DMS79 (cell line): Measurements from ENCODE around the gene ITGAE.
A peak's percentile ranks its signal among the peaks of the same experiment; 100 is the strongest.
"Not testable (repeated sequence)": the region's sequence is repeated elsewhere in the genome, so short reads cannot be mapped to it uniquely, and the experiment has no call there.

Source experiments
- DNase-seq: peaks from one replicate; lab custom pipeline; 2025; lab: John Stamatoyannopoulos, UW

Gene ITGAE

DNA sequence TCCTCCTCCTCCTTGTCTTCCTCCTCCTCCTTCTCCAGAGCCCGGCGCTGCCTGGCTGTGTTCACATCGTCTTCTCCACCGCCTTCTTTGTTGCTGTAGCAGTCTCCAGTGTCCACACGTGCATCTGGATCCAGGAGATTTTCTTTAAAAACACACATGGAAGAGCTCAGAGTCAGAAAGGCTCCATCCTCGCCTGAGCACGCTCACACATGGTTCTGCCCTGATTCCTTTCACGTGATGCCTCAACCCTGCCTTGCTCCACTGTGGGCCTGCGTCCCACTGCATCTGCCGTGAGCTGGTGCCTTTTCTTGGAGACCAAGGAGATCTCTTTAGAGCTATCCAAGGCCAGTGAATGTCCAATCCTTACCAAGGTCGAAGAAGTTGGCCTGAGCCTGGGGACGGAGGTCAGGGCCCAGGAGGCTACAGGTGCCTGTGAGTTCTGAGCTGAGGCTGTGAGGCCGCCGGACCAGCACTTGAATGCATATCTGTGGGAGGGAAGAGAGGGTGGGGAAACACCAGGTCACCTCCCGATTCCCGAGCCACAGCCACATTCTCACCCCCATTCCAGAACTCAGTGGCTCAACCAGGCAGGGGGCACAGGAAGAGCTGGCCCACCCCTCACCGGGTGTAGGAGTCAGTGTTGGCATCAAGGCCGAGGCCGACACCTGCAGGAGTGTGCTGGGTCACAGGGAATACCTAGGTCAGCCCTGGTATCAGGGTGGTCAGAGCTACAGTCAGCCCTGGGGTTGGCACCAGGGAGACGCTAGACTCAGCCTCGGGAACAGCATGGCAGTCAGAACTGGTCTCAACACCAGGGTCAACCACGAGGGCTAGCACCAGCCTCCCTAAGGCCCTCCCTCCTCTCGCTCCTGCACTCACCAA is 39.7 kb downstream of the ITGAE start:
- DNase-seq, result no peak

DNA sequence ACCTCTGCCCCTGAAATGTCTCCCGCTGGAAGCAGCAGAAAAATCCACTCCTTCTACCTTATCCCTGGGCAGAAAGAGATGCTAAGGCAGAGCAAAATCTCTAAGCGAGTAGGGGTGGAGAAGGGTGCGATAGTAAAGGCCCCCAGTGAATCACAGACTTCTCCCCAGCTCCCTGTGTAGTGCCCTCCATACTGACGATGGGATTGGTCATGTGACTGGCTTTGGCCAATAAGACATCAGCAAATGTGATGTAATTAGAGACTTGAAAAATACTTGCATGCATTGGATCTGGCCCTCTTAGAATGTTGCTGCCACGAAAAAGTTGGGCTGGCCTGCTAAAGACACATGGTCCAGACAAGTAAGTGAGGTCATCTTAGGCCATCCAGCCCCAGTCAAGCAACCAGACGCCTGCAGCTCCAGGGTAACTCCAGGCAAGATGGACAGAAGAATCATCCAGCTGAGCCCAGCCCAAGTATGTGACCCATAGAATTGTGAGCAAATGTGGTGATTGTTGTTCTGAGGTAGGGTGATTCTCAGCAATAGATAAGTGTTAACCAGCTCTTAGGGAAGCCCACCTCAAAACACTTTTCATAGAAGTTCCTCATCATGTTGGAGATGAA is 41.3 kb downstream of the ITGAE start:
- no peak for DNase-seq

GRCh38 chr17:3755335-3756030 is 45.5 kb downstream of the ITGAE start:
- DNase-seq, result peak; percentile 61

DNA sequence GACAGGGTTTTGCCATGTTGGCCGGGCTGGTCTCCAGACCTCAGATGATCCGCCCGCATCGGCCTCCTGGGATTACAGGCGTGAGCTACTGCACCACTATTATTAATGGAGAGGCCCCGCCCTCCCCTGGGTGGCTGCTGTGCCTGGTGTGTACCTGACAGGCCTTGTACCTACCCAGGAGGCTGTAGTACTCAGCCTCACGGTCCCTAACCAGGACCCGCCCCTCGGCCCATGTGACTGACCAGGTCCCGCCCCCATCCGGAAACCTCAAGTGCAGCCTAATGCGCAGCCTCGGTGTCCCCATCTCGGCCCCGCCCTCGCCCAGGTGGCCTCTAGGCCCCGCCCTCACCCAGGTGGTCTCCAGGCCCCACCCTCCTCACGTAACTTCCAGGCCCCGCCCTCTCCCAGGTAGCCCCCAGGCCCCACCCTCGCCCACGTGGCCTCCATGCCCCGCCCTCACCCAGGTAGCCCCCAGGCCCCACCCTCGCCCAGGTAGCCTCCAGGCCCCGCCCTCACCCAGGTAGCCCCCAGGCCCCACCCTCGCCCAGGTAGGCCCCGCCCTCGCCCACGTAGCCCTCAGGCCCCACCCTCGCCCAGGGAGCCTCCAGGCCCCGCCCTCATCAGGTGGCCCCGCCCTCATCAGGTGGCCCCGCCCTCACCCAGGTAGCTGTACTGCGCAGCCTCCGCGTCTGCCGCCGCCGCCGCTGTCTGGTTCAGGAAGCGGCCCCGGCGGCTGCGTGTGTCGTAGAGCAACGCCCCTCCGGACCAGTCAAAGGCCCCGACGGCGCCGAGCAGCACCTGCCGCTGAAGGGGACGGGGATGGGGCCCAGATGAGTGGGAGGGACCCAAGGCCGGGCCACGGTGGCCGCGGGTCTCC is 46.3 kb downstream of the ITGAE start:
- DNase-seq, result peak; percentile 97

DNA sequence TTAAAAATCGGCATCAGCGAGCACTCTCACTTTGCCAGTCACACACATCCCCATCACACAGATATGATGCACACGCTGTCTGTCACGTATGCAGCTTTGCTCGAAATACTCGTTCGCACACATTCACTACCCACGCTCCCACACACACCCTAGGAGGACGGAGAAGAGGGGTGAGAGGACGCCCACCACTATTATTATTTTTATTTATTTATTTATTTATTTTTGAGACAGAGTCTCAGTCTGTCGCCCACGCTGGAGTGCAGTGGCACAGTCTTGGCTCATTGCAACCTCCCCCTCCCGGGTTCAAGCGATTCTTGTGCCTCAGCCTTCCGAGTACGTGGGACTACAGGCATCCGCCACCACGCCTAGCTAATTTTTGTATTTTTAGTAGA is 46.9 kb downstream of the ITGAE start:
- no peak for DNase-seq

GRCh38 chr17:3753624-3754023 is 47.4 kb downstream of the ITGAE start:
- DNase-seq, result no peak

GRCh38 chr17:3751836-3752235 is 49.2 kb downstream of the ITGAE start:
- DNase-seq, result no peak

DNA sequence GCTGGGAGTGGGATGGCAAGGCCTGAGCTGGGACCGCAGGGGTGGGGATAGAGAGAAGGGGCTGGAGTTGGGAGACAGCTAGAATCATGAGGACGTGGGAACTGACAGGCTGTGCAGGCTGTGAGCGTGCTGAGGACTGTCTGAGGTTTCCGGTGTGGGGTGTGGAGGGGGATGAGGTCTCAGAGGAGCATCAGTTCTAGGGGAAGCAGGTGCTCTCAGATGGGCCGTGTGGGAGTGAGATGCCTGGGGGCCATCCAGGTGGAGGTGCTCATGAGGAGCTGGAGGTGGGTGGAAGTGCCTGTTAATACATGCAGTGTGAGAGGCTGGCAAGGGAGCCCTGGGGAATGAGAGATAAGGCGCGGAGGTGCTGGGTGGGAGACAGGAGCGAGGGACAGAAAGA is 50.1 kb downstream of the ITGAE start:
- no peak for DNase-seq

DNA sequence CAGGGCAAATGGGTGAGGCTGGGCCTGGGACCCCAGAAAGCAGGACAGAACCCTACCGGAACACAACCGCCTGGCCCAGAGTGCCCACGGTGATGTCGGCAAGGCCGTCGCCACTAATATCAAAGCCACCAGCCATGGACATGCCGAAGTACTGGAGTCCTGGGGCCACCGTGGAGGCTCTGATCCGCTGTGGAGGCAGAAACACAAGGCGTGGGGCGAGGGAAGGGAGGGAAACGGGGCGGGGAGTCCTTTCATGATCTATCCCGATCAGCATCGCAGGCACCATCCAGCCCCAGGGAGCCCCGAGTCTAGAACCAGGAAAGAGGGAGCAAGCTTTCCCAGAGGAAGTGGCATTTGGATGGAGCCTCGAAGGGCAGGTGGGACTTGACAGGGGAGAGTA is 50.7 kb downstream of the ITGAE start:
- DNase-seq, result no peak

DNA sequence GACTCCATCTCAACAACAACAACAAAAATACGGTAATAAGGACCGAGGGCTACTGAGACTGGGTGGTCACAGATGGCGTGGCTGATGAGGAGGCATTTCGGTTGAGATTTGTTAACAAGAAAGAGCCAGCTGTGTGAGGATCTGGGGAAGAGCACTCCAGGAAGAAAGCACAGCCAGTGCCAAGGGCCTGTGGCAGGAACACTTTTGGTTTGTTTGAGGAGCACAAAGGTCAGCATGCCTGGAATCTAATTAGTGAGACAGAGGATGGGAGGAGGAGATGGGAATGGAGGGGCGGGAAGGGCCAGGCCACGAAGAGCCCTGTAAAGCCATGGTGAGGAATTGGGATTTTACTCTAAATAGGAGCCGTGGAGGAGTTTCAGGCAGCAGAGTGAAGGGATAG is 52.4 kb downstream of the ITGAE start:
- DNase-seq, result no peak

GRCh38 chr17:3747805-3748204 is 53.2 kb downstream of the ITGAE start:
- no peak for DNase-seq

GRCh38 chr17:3745071-3745470 is 55.9 kb downstream of the ITGAE start:
- no peak for DNase-seq

DNA sequence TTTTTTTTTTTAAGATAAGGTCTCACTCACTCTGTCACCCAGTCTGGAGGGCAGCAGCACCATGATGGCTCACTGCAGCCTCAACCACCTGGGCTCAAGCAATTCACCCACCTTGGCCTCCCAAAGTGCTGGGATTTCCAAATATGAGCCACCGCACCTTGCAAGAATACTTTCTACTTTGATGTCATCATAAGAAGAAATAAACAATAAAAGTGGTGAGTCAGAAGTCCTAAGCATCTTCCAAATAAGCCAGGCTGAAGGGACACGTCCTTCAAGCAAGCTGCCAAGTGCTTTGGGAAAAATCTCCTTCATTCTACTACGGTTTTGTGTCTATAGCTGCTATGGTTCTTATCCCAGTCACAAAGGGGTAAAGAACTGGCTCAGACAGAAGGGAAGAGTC is 57.0 kb downstream of the ITGAE start:
- DNase-seq, result no peak

- DNase-seq, result no peak
Observed at GRCh38 chr17:3740611-3741073, 60.3 kb downstream of the ITGAE start.

DNA sequence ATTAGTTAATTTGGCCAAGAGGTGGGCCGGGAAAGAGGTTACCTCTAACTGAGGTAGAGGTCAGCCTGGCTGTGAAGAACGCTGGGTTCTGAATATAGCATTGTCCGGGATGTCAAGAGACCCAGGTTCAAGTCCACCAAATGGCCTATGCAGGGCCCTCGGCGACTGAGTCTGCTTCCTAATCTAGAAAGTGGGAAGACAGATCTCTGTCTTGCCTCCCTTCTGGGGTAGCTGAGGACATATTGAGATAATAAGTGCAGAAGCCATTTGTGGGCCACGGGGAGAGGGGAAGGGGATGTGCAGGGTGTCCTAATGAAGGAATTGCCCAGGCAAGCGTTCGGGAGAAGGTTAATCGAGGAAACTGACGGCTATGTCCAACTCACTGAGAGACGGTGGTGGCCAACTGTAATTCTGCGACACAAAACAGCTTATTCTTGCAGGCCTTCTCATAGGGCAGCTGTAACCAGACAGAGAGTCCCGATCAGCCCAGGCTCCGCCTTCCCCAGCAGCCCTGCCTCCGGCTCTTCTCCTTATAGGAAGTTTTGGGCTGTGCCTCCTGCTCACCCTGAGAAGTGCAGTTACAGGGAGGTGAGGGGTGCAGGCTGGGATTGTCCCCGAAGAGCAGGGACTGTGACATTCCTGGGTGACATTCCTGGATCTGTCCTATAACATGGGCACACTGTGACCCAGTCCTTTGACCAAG is 61.4 kb downstream of the ITGAE start:
- no peak for DNase-seq

DNA sequence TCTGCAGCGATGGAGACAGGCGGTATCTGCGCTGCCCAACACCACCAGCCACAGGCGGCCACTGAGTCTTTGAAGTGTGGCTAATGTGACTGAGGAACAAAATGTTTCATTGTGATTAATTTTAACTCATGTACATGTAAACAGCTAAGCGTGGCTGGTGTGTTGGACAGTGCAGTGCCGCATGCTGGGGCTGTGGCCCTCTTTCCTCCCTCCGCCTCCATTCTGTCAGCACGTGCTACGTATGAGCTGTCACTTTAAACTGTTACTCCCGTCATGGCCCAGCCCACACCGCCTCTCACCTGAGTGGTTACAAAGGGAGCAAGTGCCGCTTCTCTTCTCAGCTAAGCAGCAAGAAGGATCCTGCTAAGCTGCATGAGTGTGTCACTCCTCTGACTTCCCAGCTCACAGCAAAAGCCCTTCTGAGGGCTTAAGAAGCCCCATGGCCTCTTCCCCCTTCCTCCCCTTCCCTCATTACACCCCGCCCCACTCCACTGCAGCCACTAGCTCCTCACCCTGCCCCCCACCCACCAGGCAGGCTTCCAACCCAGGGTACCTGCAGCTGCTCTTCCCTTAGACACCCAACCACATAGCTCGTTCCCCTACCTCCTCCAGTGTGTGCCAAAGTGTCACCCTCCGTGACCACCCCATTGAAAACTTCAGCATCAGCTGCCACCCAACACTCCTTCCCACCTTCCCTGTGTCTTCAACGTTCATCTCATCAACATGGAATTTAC is 62.3 kb downstream of the ITGAE start:
- DNase-seq, result peak; percentile 75

GRCh38 chr17:3735515-3735914 is 65.5 kb downstream of the ITGAE start:
- no peak for DNase-seq

- DNase-seq, result not testable (repeated sequence)
Observed at GRCh38 chr17:3734911-3735276, 66.1 kb downstream of the ITGAE start.

DNA sequence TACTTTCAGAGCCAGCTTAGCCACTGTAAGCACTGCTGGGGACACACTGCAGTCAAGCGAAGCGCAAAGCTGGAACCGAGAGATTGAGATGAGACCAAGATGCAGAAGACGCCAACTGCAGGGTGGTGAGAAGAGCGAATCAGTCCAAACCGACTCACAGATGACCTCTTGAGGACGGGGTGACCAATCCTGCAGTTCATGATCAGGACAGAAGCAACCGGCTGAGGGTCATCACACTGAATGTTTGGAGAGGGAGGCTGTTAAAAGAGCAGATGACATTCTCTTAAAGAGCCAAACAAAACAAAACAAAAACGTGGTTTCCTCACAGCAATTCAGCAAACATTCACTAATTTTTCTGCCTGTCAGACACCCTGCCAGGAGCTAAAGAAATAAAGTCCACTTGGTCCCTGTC is 68.8 kb downstream of the ITGAE start:
- no peak for DNase-seq

GRCh38 chr17:3730881-3731429 is 70.0 kb downstream of the ITGAE start:
- DNase-seq, result no peak
